ENCODE measurements around the gene ETV6.

Gene ETV6

GRCh38 chr12:11869406-11869805 lies 219.9 kb downstream of the ETV6 start:
- TF ChIP-seq SIN3A (IDR thresholded peaks at IDR 0.05; ENCODE audit: borderline replicate concordance, insufficient read depth, low read length) (no peak), TAF1 (IDR thresholded peaks at IDR 0.05; ENCODE audit: borderline replicate concordance, insufficient read depth, low read length) (no peak), FOXP2 (optimal IDR thresholded peaks at IDR 0.05; ENCODE audit: borderline replicate concordance, extremely low read depth, extremely low read length, insufficient read depth) (no peak), POLR2AphosphoS5 (IDR thresholded peaks at IDR 0.05; ENCODE audit: low read depth, low read length) (no peak)
- TF ChIP-seq, protein P1, sequence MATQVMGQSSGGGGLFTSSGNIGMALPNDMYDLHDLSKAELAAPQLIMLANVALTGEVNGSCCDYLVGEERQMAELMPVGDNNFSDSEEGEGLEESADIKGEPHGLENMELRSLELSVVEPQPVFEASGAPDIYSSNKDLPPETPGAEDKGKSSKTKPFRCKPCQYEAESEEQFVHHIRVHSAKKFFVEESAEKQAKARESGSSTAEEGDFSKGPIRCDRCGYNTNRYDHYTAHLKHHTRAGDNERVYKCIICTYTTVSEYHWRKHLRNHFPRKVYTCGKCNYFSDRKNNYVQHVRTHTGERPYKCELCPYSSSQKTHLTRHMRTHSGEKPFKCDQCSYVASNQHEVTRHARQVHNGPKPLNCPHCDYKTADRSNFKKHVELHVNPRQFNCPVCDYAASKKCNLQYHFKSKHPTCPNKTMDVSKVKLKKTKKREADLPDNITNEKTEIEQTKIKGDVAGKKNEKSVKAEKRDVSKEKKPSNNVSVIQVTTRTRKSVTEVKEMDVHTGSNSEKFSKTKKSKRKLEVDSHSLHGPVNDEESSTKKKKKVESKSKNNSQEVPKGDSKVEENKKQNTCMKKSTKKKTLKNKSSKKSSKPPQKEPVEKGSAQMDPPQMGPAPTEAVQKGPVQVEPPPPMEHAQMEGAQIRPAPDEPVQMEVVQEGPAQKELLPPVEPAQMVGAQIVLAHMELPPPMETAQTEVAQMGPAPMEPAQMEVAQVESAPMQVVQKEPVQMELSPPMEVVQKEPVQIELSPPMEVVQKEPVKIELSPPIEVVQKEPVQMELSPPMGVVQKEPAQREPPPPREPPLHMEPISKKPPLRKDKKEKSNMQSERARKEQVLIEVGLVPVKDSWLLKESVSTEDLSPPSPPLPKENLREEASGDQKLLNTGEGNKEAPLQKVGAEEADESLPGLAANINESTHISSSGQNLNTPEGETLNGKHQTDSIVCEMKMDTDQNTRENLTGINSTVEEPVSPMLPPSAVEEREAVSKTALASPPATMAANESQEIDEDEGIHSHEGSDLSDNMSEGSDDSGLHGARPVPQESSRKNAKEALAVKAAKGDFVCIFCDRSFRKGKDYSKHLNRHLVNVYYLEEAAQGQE (IDR thresholded peaks at IDR 0.05; ENCODE audit: insufficient read depth in 1 of 2, low read depth in 2 of 2, low read length in 2 of 2) = no peak

- no peak for TF ChIP-seq SIN3A (IDR thresholded peaks at IDR 0.05; ENCODE audit: borderline replicate concordance, insufficient read depth, low read length)
- no peak for TF ChIP-seq TAF1 (IDR thresholded peaks at IDR 0.05; ENCODE audit: borderline replicate concordance, insufficient read depth, low read length)
- TF ChIP-seq, protein P1 (IDR thresholded peaks at IDR 0.05; ENCODE audit: insufficient read depth in 1 of 2, low read depth in 2 of 2, low read length in 2 of 2) = no peak
- TF ChIP-seq FOXP2 (optimal IDR thresholded peaks at IDR 0.05; ENCODE audit: borderline replicate concordance, extremely low read depth, extremely low read length, insufficient read depth) = no peak
- no peak for TF ChIP-seq POLR2AphosphoS5 (IDR thresholded peaks at IDR 0.05; ENCODE audit: low read depth, low read length)
These were observed 220.6 kb downstream of the ETV6 start for GRCh38 chr12:11870041-11870451.

DNA sequence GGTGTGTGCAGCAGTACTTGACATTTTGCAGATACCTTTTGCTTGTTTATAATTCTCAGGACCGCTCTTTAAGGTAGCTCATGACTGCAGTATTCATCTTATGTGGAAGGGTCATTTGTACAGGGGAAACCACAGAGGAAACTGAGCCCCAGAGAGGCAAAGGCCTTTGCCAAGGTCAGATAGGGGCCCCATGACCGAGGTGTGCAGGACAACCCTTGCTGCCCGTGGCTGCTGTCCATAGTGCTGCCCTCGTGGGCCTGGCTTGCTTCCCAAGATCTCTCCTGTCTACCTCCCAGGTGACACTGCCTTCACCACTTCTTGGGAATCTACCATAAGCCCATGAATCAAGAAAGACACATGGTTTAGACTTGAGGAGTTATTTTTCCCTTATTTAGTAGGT lies 222.6 kb downstream of the ETV6 start:
- TF ChIP-seq FOXP2 (optimal IDR thresholded peaks at IDR 0.05; ENCODE audit: borderline replicate concordance, extremely low read depth, extremely low read length, insufficient read depth) (no peak), POLR2AphosphoS5 (IDR thresholded peaks at IDR 0.05; ENCODE audit: low read depth, low read length) (no peak), SIN3A (IDR thresholded peaks at IDR 0.05; ENCODE audit: borderline replicate concordance, insufficient read depth, low read length) (no peak)
- TF ChIP-seq, protein P1 (IDR thresholded peaks at IDR 0.05; ENCODE audit: insufficient read depth in 1 of 2, low read depth in 2 of 2, low read length in 2 of 2) = peak; percentile 79 to 88

GRCh38 chr12:11875414-11875935 lies 226.0 kb downstream of the ETV6 start:
- TF ChIP-seq POLR2AphosphoS5 (IDR thresholded peaks at IDR 0.05; ENCODE audit: low read depth, low read length) = no peak
- TF ChIP-seq, protein P1 (IDR thresholded peaks at IDR 0.05; ENCODE audit: insufficient read depth in 1 of 2, low read depth in 2 of 2, low read length in 2 of 2) = no peak
- TF ChIP-seq FOXP2 (optimal IDR thresholded peaks at IDR 0.05; ENCODE audit: borderline replicate concordance, extremely low read depth, extremely low read length, insufficient read depth) = no peak
- no peak for TF ChIP-seq TAF1 (IDR thresholded peaks at IDR 0.05; ENCODE audit: borderline replicate concordance, insufficient read depth, low read length)
- TF ChIP-seq SIN3A (IDR thresholded peaks at IDR 0.05; ENCODE audit: borderline replicate concordance, insufficient read depth, low read length) = no peak

DNA sequence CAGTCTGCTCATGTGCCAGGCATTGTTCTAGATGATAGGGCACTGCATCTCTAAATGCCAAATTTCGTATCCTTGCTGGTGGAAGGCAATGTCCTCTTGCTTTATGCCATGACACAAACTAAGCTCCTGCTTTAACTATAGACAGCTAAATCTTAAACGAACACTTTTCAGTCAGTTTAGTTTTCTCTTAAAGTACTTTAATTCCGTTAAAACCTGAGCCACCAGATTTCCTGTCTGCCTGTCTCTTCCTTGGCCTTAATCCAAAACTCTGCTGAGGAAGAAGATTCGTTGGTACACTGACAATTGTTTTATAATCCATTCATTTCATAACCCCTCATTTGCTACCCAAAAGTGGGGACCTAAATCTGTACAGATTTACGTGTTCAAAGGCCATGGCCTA lies 226.8 kb downstream of the ETV6 start:
- no peak for TF ChIP-seq SIN3A (IDR thresholded peaks at IDR 0.05; ENCODE audit: borderline replicate concordance, insufficient read depth, low read length)
- no peak for TF ChIP-seq POLR2AphosphoS5 (IDR thresholded peaks at IDR 0.05; ENCODE audit: low read depth, low read length)
- TF ChIP-seq TAF1 (IDR thresholded peaks at IDR 0.05; ENCODE audit: borderline replicate concordance, insufficient read depth, low read length) = no peak
- TF ChIP-seq, protein P1 (IDR thresholded peaks at IDR 0.05; ENCODE audit: insufficient read depth in 1 of 2, low read depth in 2 of 2, low read length in 2 of 2) = no peak
- no peak for TF ChIP-seq FOXP2 (optimal IDR thresholded peaks at IDR 0.05; ENCODE audit: borderline replicate concordance, extremely low read depth, extremely low read length, insufficient read depth)
